Common myeloid progenitor, CD34-positive (primary cell): ENCODE results near the gene CHRD.

Experiments
- CTCF ChIA-PET: fragments of 350-600 bp; sonication (Branson Sonifier 250); formaldehyde crosslinking; loops from one replicate; lab custom pipeline; 2021; ENCODE audit warnings: antibody characterized with exemption; lab: Charles Lee
- POLR2A ChIA-PET: fragments of 350-600 bp; sonication (Branson Sonifier 250); formaldehyde crosslinking; loops from one replicate; lab custom pipeline; 2021; ENCODE audit warnings: antibody characterized with exemption; lab: Charles Lee
- DNase-seq, 3 donors: peaks; one replicate each; pipeline versions ENCODE4 v3.0.0 to v3.0.0-alpha.2; 2013
- H3K27ac ChIP-seq, 2 experiments: 1 replicate in 1 of 2; 2 replicates in 1 of 2; pipeline ENCODE4 v1.7.0; 2013; ENCODE audit warnings: inconsistent platforms in 2 of 2, low read length in 2 of 2, mild to moderate bottlenecking in 2 of 2, low read depth in 1 of 2, moderate library complexity in 1 of 2; ENCODE audit not compliant: severe bottlenecking in 2 of 2, insufficient read depth in 1 of 2, poor library complexity in 1 of 2
- H3K27me3 ChIP-seq, 5 experiments: replicated peaks in 2 of 5; 1 replicate in 3 of 5; 2 replicates in 2 of 5; pipeline versions ENCODE4 v1.6.1 to v1.7.0; 2013; ENCODE audit warnings: low read length in 4 of 5, mild to moderate bottlenecking in 2 of 5, moderate library complexity in 2 of 5, inconsistent platforms in 1 of 5; ENCODE audit not compliant: insufficient read depth in 5 of 5, control insufficient read depth in 4 of 5
- H3K36me3 ChIP-seq, 4 experiments: 1 replicate in 2 of 4; 2 replicates in 2 of 4; pipeline versions ENCODE4 v1.6.1 to v1.7.0; 2013; ENCODE audit warnings: low read length in 3 of 4, control low read depth in 1 of 4, mild to moderate bottlenecking in 1 of 4; ENCODE audit not compliant: control insufficient read depth in 4 of 4, insufficient read depth in 4 of 4
- H3K4me1 ChIP-seq, 4 experiments: 1 replicate in 3 of 4; 2 replicates in 1 of 4; pipeline versions ENCODE4 v1.6.1 to v1.7.1; 2013; ENCODE audit warnings: low read length in 3 of 4, mild to moderate bottlenecking in 3 of 4, control low read depth in 1 of 4, inconsistent platforms in 1 of 4, moderate library complexity in 1 of 4; ENCODE audit not compliant: control insufficient read depth in 4 of 4, insufficient read depth in 4 of 4; ENCODE audit errors: control extremely low read depth in 1 of 4
- H3K4me3 ChIP-seq, 7 experiments: 1 replicate in 4 of 7; 2 replicates in 3 of 7; pipeline versions ENCODE4 v1.5.1 to v1.7.0; 2013; ENCODE audit warnings: mild to moderate bottlenecking in 7 of 7, low read length in 6 of 7, moderate library complexity in 6 of 7, inconsistent platforms in 2 of 7, low read depth in 2 of 7, control low read depth in 1 of 7; ENCODE audit not compliant: insufficient read depth in 4 of 7, control insufficient read depth in 1 of 7; ENCODE audit errors: extremely low read depth in 1 of 7
- H3K9me3 ChIP-seq, 5 experiments: 1 replicate in 4 of 5; 2 replicates in 1 of 5; pipeline versions ENCODE4 v1.6.1 to v1.7.1; 2013; ENCODE audit warnings: low read length in 4 of 5, mild to moderate bottlenecking in 2 of 5, inconsistent platforms in 1 of 5, low read depth in 1 of 5, moderate library complexity in 1 of 5; ENCODE audit not compliant: control insufficient read depth in 4 of 5, insufficient read depth in 2 of 5; ENCODE audit errors: control extremely low read depth in 1 of 5
- WGBS: methylation state at CpG from one replicate; pipeline ENCODE4 v1.1.5; 2013; ENCODE audit not compliant: insufficient coverage; 5-methylcytosine and 5-hydroxymethylcytosine counted together

Gene CHRD

DNA sequence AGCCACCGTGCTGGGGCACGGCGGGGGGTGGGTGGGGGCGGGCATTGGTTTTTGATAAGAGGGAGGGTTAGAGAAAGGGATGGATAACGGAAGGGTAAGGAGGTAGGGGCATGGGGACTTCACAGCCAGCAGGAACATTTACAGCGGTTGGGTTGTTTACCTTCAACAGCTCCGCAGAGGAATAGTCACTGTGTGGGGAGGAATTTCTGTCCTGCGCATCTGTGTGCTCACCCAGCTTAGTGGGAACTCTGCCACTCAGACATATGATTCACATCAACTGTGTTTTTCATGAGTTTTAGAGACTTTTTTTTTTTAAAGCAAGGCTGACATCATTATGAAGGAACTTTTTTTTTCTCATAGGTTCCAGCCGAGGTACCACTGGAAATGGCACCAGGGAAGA lies 19.6 kb downstream of the CHRD start:
- no peak for DNase-seq
- 63% methylated on average over 5 of the region's 9 CpGs for WGBS
- Histone ChIP-seq H3K27ac (no peak overlapping the region), H3K9me3 (no peaks in the 10 kb centered on the region), H3K27me3 (peaks cover 0 to 11% (median 5%) of the 10 kb centered on the region in 5 experiments), H3K36me3 (no peaks in the 10 kb centered on the region), H3K4me3 (no peak overlapping the region), H3K4me1 (peaks cover 0 to under 1% (median 0%) of the 10 kb centered on the region in 4 experiments)
- CTCF ChIA-PET, result interaction anchor here (0.7 kb wide), 1 partner anchor 115 kb away, joined by 4 read pairs; no protein-coding TSS in a partner anchor
- POLR2A ChIA-PET, result no interaction called here

GRCh38 chr3:184405075-184406030 lies 25.5 kb downstream of the CHRD start:
- H3K27ac ChIP-seq, result no peak overlapping the region
- H3K27me3 ChIP-seq, result peaks cover 0 to 11% (median 3%) of the 10 kb centered on the region in 5 experiments
- H3K36me3 ChIP-seq, result no peaks in the 10 kb centered on the region
- ChIA-PET POLR2A (interaction anchor here (1.0 kb wide), 1 partner anchor 108 kb away, joined by 3 read pairs; no protein-coding TSS in a partner anchor), CTCF (interaction anchor here (0.7 to 2.4 kb wide), 4 partner anchors 26 to 140 kb away, joined by 3 to 7 read pairs (median 3); no protein-coding TSS in a partner anchor)
- 68% methylated on average over 9 of the region's 20 CpGs for WGBS
- H3K4me1 ChIP-seq, result peaks cover 0 to 12% (median 6%) of the 10 kb centered on the region in 4 experiments
- no peaks in the 10 kb centered on the region for H3K9me3 ChIP-seq
- no peak overlapping the region for H3K4me3 ChIP-seq
- DNase-seq, result peak; percentile 60 to 94 (median 87)

DNA sequence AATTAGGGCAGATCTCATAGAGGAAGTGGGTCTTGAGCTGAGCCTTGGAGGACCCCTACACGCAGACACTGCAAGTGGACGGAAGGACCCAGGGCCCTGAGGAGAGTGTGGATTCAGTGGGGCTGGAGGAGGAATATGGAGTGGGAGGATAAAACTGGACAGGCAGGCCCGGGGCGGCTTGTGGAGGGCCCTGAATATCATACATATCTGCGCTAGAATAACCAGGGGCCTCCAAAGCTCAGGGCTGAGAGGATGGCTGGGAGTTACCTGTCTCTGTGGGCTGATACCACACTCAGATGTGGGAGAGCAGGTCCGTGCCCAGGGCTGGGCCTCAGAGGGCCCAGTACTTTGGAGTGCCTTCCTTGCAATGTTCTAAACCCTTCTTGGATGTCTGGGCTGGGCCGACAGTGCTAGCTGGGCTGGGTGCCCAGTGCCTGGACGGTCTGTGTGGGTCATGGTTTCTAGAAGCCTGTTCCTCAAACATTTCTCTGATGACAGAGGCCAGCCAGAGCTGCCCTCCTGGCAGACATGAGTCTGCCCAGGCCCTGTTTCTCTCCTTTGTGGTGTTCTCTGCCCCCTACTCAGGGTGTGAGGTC lies 29.6 kb downstream of the CHRD start:
- Histone ChIP-seq H3K9me3 (peaks cover 0 to 2% (median 0%) of the 10 kb centered on the region in 5 experiments), H3K27me3 (no peaks in the 10 kb centered on the region), H3K4me1 (peaks cover 0 to 11% (median 6%) of the 10 kb centered on the region in 4 experiments), H3K36me3 (no peaks in the 10 kb centered on the region), H3K27ac (no peak overlapping the region), H3K4me3 (no peak overlapping the region)
- ChIA-PET POLR2A (no interaction called here), CTCF (interaction anchor here (1.1 to 1.5 kb wide), 3 partner anchors 110 to 134 kb away, joined by 4 to 5 read pairs (median 5); no protein-coding TSS in a partner anchor)
- 96% methylated on average over 8 of the region's 8 CpGs for WGBS
- no peak for DNase-seq

DNA sequence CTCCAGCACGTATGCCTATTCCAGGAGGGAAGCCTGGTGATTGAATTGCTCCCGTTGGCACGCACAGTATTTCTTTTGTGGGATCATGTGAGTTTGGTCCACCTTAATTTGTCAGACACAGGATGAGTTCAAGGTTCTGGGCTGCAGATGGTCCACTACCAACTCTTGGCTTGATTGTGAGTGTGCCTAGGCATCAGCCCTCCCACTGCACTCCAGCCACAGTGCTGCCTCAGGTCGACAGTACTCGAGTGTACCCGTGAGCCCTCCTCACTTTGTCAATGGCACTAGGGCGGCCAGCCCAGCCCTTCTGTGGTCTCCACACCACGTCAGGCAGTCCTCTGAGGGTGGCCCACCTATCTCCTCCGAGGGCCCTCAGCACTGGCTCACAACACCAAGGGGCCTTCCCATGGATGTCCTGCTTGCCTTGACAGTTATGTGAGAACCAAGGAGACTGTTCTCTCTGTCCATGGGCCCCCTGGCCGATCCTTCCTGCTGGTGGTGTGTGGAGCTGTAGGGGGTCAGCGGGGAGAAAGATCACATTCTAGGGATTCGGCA lies 30.2 kb downstream of the CHRD start:
- no peak overlapping the region for H3K27ac ChIP-seq
- WGBS, result 83% methylated on average over 10 of the region's 12 CpGs
- POLR2A ChIA-PET, result no interaction called here
- H3K9me3 ChIP-seq, result peaks cover 0 to 2% (median 0%) of the 10 kb centered on the region in 5 experiments
- no peaks in the 10 kb centered on the region for H3K36me3 ChIP-seq
- no peak overlapping the region for H3K4me3 ChIP-seq
- no peak for DNase-seq
- peaks cover 0 to 9% (median 5%) of the 10 kb centered on the region in 4 experiments for H3K4me1 ChIP-seq
- CTCF ChIA-PET, result interaction anchor here (1.1 to 1.5 kb wide), 3 partner anchors 109 to 133 kb away, joined by 4 to 5 read pairs (median 5); no protein-coding TSS in a partner anchor
- no peaks in the 10 kb centered on the region for H3K27me3 ChIP-seq

GRCh38 chr3:184414418-184415202 lies 34.8 kb downstream of the CHRD start:
- WGBS, result 95% methylated on average over 8 of the region's 16 CpGs
- ChIA-PET CTCF (interaction anchor here (0.7 to 14.0 kb wide), 14 partner anchors 12 to 168 kb away, joined by 3 to 173 read pairs (median 4); no protein-coding TSS in a partner anchor), POLR2A (no interaction called here)
- Histone ChIP-seq H3K27me3 (no peaks in the 10 kb centered on the region), H3K27ac (no peak overlapping the region), H3K4me1 (no peaks in the 10 kb centered on the region), H3K4me3 (no peak overlapping the region), H3K36me3 (no peaks in the 10 kb centered on the region), H3K9me3 (peaks cover 0 to 2% (median 0%) of the 10 kb centered on the region in 5 experiments)
- DNase-seq, result peak in 1 of 3 donors; percentile 7

DNA sequence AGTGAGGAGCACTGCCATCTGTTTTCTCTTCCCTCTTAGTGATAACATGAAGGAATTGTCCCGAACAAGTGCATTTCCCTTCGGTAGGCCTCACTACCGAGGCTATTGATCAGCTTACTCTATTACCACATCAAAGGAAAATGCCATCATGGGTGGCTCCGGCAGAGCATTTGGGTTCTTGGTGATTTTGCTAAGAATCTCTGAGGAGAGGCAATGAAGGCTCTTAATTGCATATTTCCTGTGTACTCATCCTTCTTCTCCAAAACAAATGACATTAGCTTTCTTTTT lies 35.3 kb downstream of the CHRD start:
- no peaks in the 10 kb centered on the region for H3K4me1 ChIP-seq
- no peak overlapping the region for H3K4me3 ChIP-seq
- H3K36me3 ChIP-seq, result no peaks in the 10 kb centered on the region
- 96% methylated on average over 4 of the region's 4 CpGs for WGBS
- no peak for DNase-seq
- POLR2A ChIA-PET, result no interaction called here
- no peaks in the 10 kb centered on the region for H3K27me3 ChIP-seq
- CTCF ChIA-PET, result interaction anchor here (0.9 to 14.0 kb wide), 7 partner anchors 12 to 168 kb away, joined by 3 to 173 read pairs (median 3); no protein-coding TSS in a partner anchor
- no peak overlapping the region for H3K27ac ChIP-seq
- peaks cover 0 to 2% (median 0%) of the 10 kb centered on the region in 5 experiments for H3K9me3 ChIP-seq
